Endothelial cell of umbilical vein (primary cell): Measurements from ENCODE around the gene DMD. TPM values are rescaled to one million over a fixed set of nuclear protein-coding genes. Genes with fewer than 3 reads are reported as not detected.

ENCODE experiments used
- BruUV-seq: library from RNA; stranded (reverse); fragments of 400-500 nt; replicated peaks from 2 replicates; lab custom pipeline; 2021; lab: Mats Ljungman, UMichigan
- CTCF ChIA-PET: fragments of 300-600, 350-600 bp; sonication (Branson Sonifier 250); formaldehyde crosslinking; loops from one replicate; lab custom pipeline; 2021; ENCODE audit warnings: antibody characterized with exemption, inconsistent platforms; lab: Charles Lee
- POLR2A ChIA-PET: fragments of 300-600, 350-600 bp; sonication (Branson Sonifier 250); formaldehyde crosslinking; loops from one replicate; lab custom pipeline; 2021; ENCODE audit warnings: antibody characterized with exemption, inconsistent platforms; lab: Charles Lee
- DNase-seq: peaks from one replicate; pipeline ENCODE4 v3.0.0-alpha.2; 2011; ENCODE audit warnings: low read depth, low spot score
- FAIRE-seq: peaks from 2 replicates; lab custom pipeline; 2011; peaks lifted over from hg19 to GRCh38; lab: Jason Lieb, UNC
- H2AFZ ChIP-seq: 2 replicates; pipeline ENCODE4 v1.6.0; 2012; ENCODE audit warnings: low read depth, low read length, control low read depth, inconsistent platforms
- H3K27ac ChIP-seq: 2 replicates; pipeline ENCODE4 v1.5.1; 2011; ENCODE audit warnings: low read depth, mild to moderate bottlenecking, control low read depth, low read length, moderate library complexity; ENCODE audit not compliant: insufficient read depth
- H3K27me3 ChIP-seq, 2 experiments: 2 replicates each; pipeline versions ENCODE4 v1.6.0 to v1.6.1; 2011; ENCODE audit warnings: low read length in 2 of 2, mixed read lengths in 1 of 2; ENCODE audit not compliant: control insufficient read depth in 2 of 2, insufficient read depth in 2 of 2
- H3K36me3 ChIP-seq, 2 experiments: 2 replicates in 1 of 2; 3 replicates in 1 of 2; pipeline ENCODE4 v1.5.1; 2011; ENCODE audit warnings: low read length in 2 of 2, mild to moderate bottlenecking in 1 of 2, moderate library complexity in 1 of 2; ENCODE audit not compliant: control insufficient read depth in 2 of 2, insufficient read depth in 2 of 2; ENCODE audit errors: extremely low read depth in 1 of 2
- H3K4me1 ChIP-seq: 3 replicates; pipeline ENCODE4 v1.5.1; 2011; ENCODE audit warnings: mild to moderate bottlenecking, low read length; ENCODE audit not compliant: control insufficient read depth, insufficient read depth; ENCODE audit errors: extremely low read depth
- H3K4me2 ChIP-seq: 2 replicates; pipeline ENCODE4 v1.6.1; 2011; ENCODE audit warnings: low read length, control low read depth, mixed read lengths; ENCODE audit not compliant: insufficient read depth
- H3K4me3 ChIP-seq, 3 experiments: fragments of 200-600 bp in 1 of 3; sonication (generic), shearing (Covaris generic) in 1 of 3; replicated peaks in 1 of 3; 2 replicates each; pipeline ENCODE4 v1.5.1; 2011 to 2016; ENCODE audit warnings: control low read depth in 3 of 3, low read length in 3 of 3, mild to moderate bottlenecking in 2 of 3, inconsistent platforms in 1 of 3, low read depth in 1 of 3, moderate library complexity in 1 of 3; ENCODE audit not compliant: insufficient read depth in 1 of 3
- H3K79me2 ChIP-seq: 2 replicates; pipeline ENCODE4 v1.6.0; 2012; ENCODE audit warnings: low read length, inconsistent platforms; ENCODE audit not compliant: control insufficient read depth, insufficient read depth
- H3K9ac ChIP-seq: replicated peaks from 2 replicates; pipeline ENCODE3; 2011; ENCODE audit warnings: low read length, control low read depth; ENCODE audit not compliant: insufficient read depth; ENCODE audit errors: extremely low read depth
- H3K9me1 ChIP-seq: replicated peaks from 3 replicates; pipeline ENCODE4 v1.6.0; 2011; ENCODE audit warnings: mild to moderate bottlenecking, low read length; ENCODE audit not compliant: control insufficient read depth, insufficient read depth; ENCODE audit errors: extremely low read depth
- H3K9me3 ChIP-seq: replicated peaks from 2 replicates; pipeline ENCODE4 v1.5.1; 2012; ENCODE audit warnings: low read length, inconsistent platforms; ENCODE audit not compliant: control insufficient read depth, insufficient read depth
- H4K20me1 ChIP-seq: replicated peaks from 2 replicates; pipeline ENCODE3; 2011; ENCODE audit warnings: mild to moderate bottlenecking, low read length; ENCODE audit not compliant: control insufficient read depth, insufficient read depth; ENCODE audit errors: extremely low read depth
- EZH2 ChIP-seq: IDR thresholded peaks from 2 replicates; pipeline ENCODE4 v1.6.1; 2012; ENCODE audit warnings: borderline replicate concordance, low read depth, mild to moderate bottlenecking, moderate library complexity, low read length, inconsistent platforms; ENCODE audit not compliant: severe bottlenecking
- FOS ChIP-seq: IDR thresholded peaks from 2 replicates; pipeline ENCODE4 v1.6.1; 2011; ENCODE audit warnings: mild to moderate bottlenecking, low read length, moderate library complexity, borderline replicate concordance; ENCODE audit not compliant: insufficient read depth
- GATA2 ChIP-seq: IDR thresholded peaks from 2 replicates; pipeline ENCODE4 v1.7.0; 2011; ENCODE audit warnings: low read depth, mild to moderate bottlenecking, moderate library complexity, mixed read lengths, low read length; ENCODE audit not compliant: insufficient read length, insufficient read depth
- JUN ChIP-seq: IDR thresholded peaks from 2 replicates; pipeline ENCODE4 v1.6.1; 2011; ENCODE audit warnings: borderline replicate concordance, low read depth; ENCODE audit not compliant: insufficient read length, insufficient read depth
- MYC ChIP-seq: IDR thresholded peaks from one replicate; pipeline ENCODE4 v1.6.1; 2011; ENCODE audit warnings: mild to moderate bottlenecking, low read depth, low read length
- POLR2A ChIP-seq: IDR thresholded peaks from 2 replicates; pipeline ENCODE4 v1.6.1; 2012; ENCODE audit warnings: low read depth, mild to moderate bottlenecking, control low read depth, low read length
- POLR2AphosphoS5 ChIP-seq: IDR thresholded peaks from 2 replicates; pipeline ENCODE4 v1.6.1; 2012; ENCODE audit warnings: low read depth, mild to moderate bottlenecking, control low read depth, low read length, moderate library complexity; ENCODE audit not compliant: insufficient read depth
- dilution Hi-C: fragments of 300-500 bp; cut with MboI; formaldehyde crosslinking; loops from one replicate; pipeline ENCODE4 v1.15.0; 2019; ENCODE audit warnings: low sequenced_read_pairs; ENCODE audit not compliant: extremely low pct_ligation_motif_present
- intact Hi-C: fragments of 100-400 bp; cut with micrococcal nuclease; formaldehyde crosslinking; loops from one replicate; pipeline ENCODE4 v1.10.0; 2022
- polyA plus RNA-seq, 4 experiments: library from polyadenylated mRNA; depleted of rRNA in 3 of 4; stranded (reverse) in 3 of 4; unstranded in 1 of 4; fragments of >200 nt; gene quantifications; 2 replicates each; pipeline versions ENCODE4 v1.2.1 to v1.2.3, GENCODE V29; 2011 to 2012; ENCODE audit warnings: missing spikeins in 1 of 4
- total RNA-seq: library from RNA; stranded (reverse); gene quantifications from 2 replicates; pipeline ENCODE4 v1.2.3, GENCODE V29; 2021
- TF ChIP-seq, protein P1 (sequence below): IDR thresholded peaks from 2 replicates; pipeline ENCODE4 v1.6.1; 2011; ENCODE audit not compliant: insufficient read depth, insufficient read length
- TF ChIP-seq, protein P2 (sequence below), 2 donors: IDR thresholded peaks; 1 replicate in 1 of 2; 2 replicates in 1 of 2; pipeline ENCODE4 v1.5.1; 2011; ENCODE audit warnings: low read length in 2 of 2, mild to moderate bottlenecking in 2 of 2, moderate library complexity in 2 of 2, control low read depth in 1 of 2, inconsistent platforms in 1 of 2, low read depth in 1 of 2; ENCODE audit not compliant: insufficient read depth in 1 of 2; ENCODE audit errors: extremely low read depth in 1 of 2

The DMD gene
- total and polyA plus RNA-seq, 2 donors (not counting 3 experiments of a cell fraction or from before 2014, with no cell fraction given) = 7.3 to 9.0 TPM

DNA sequence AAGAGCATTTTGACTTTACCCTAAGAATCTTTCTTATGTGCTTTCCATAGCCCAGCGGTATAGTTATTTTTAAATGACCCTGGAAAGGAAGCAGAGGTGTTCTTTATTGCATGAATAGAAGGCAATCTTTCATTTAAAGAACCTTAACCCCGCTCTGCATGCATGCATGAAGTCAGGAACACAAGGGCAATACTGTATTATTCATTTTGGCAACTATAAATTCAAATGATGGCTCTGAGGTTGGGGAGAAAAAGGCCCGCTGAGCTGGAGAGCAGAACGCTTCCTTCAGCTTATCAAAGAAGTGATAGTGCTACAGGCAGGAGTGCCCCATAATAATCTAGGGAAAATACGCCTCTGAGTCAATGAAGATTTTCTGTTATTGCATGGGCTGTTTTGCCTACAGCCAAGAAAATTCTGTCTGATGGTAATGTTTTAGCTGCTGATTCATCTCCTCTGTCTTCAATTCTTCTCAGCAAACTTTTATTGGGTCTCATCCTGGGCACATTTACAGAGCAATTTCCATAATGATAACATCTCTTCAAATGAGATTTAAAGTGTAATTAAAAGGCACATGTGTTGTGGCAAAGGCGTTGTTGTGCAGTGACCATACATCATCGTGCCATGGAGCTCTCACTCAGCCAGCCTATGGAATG lies 1687.3 kb downstream of the DMD start:
- peaks cover 5% of the 10 kb centered on the region for H3K4me1 ChIP-seq
- no peaks in the 10 kb centered on the region for H3K9me1 ChIP-seq
- no peaks in the 10 kb centered on the region for H3K79me2 ChIP-seq
- intact Hi-C loops = no loop called here
- no peak for DNase-seq
- H4K20me1 ChIP-seq = no peaks in the 10 kb centered on the region
- no peak overlapping the region for H3K4me2 ChIP-seq
- no peak overlapping the region for H3K27ac ChIP-seq
- H2AFZ ChIP-seq = no peak overlapping the region
- BruUV-seq = no TSS peak
- FAIRE-seq = no peak
- TF ChIP-seq JUN (no peak), POLR2AphosphoS5 (no peak), FOS (no peak), MYC (no peak), EZH2 (no peak), GATA2 (no peak)
- no peaks in the 10 kb centered on the region for H3K36me3 ChIP-seq
- no peaks in the 10 kb centered on the region for H3K27me3 ChIP-seq
- ChIA-PET POLR2A (no interaction called here), CTCF (interaction anchor here (0.7 kb wide), 1 partner anchor 8 kb away, joined by 3 read pairs; no protein-coding TSS in a partner anchor)
- H3K9ac ChIP-seq = no peak overlapping the region
- dilution Hi-C loops = no loop called here
- H3K9me3 ChIP-seq = no peaks in the 10 kb centered on the region
- no peak overlapping the region for H3K4me3 ChIP-seq

DNA sequence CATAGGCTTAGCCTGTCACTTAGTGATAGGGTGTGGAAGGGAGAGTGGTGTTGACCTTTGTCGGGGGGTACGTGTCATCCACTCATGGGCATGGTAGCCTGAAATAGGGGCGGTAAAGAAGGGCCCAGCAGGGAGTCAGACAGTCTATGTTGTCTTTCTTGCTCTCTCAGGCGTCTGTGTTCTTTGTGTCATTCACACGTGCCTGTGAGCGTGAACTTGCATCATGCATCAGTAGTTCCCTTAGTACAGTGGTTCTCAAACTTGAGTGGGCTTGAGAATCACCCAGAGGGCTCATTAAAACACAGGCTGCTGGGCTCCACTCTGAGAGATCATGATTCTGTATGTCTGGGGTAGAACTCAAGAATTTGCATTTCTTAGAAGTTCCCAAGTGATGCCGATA lies 1688.6 kb downstream of the DMD start:
- no peaks in the 10 kb centered on the region for H3K9me3 ChIP-seq
- TF ChIP-seq, protein P1, sequence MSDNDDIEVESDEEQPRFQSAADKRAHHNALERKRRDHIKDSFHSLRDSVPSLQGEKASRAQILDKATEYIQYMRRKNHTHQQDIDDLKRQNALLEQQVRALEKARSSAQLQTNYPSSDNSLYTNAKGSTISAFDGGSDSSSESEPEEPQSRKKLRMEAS = no peak
- no peak for TF ChIP-seq EZH2
- TF ChIP-seq, protein P2, sequence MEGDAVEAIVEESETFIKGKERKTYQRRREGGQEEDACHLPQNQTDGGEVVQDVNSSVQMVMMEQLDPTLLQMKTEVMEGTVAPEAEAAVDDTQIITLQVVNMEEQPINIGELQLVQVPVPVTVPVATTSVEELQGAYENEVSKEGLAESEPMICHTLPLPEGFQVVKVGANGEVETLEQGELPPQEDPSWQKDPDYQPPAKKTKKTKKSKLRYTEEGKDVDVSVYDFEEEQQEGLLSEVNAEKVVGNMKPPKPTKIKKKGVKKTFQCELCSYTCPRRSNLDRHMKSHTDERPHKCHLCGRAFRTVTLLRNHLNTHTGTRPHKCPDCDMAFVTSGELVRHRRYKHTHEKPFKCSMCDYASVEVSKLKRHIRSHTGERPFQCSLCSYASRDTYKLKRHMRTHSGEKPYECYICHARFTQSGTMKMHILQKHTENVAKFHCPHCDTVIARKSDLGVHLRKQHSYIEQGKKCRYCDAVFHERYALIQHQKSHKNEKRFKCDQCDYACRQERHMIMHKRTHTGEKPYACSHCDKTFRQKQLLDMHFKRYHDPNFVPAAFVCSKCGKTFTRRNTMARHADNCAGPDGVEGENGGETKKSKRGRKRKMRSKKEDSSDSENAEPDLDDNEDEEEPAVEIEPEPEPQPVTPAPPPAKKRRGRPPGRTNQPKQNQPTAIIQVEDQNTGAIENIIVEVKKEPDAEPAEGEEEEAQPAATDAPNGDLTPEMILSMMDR (IDR thresholded peaks at IDR 0.05; ENCODE audit: extremely low read depth in 1 of 2, insufficient read depth in 1 of 2, low read depth in 1 of 2, low read length in 2 of 2) = no peak
- no peak for TF ChIP-seq POLR2AphosphoS5
- TF ChIP-seq POLR2A = no peak
- no peak for TF ChIP-seq MYC
- TF ChIP-seq FOS = no peak
- no peak for TF ChIP-seq GATA2
- FAIRE-seq (no peak), DNase-seq (no peak)
- H3K27ac ChIP-seq = no peak overlapping the region
- H3K36me3 ChIP-seq = no peaks in the 10 kb centered on the region
- H2AFZ ChIP-seq = no peak overlapping the region
- H3K4me2 ChIP-seq = no peak overlapping the region
- CTCF ChIA-PET = no interaction called here
- no peaks in the 10 kb centered on the region for H3K9me1 ChIP-seq
- peaks cover 5% of the 10 kb centered on the region for H3K4me1 ChIP-seq
- intact Hi-C loops (no loop called here), dilution Hi-C loops (no loop called here)
- H3K4me3 ChIP-seq = no peak overlapping the region
- no peaks in the 10 kb centered on the region for H3K79me2 ChIP-seq
- POLR2A ChIA-PET = no interaction called here
- no peak overlapping the region for H3K9ac ChIP-seq
- no TSS peak for BruUV-seq
- H4K20me1 ChIP-seq = no peaks in the 10 kb centered on the region
- H3K27me3 ChIP-seq = no peaks in the 10 kb centered on the region
